OCI-LY7 (cell line): Measurements from ENCODE around the gene SPRED2. TPM values are rescaled to one million over a fixed set of nuclear protein-coding genes. Genes with fewer than 3 reads are reported as not detected.

Experiments
- BruUV-seq: library from RNA; stranded (reverse); fragments of 400-500 nt; replicated peaks from 2 replicates; lab custom pipeline; 2021; lab: Mats Ljungman, UMichigan
- CTCF ChIA-PET: fragments of 300-600 bp; sonication (Branson Sonifier 250); formaldehyde crosslinking; loops from one replicate; lab custom pipeline; 2022; ENCODE audit warnings: antibody characterized with exemption; ENCODE audit not compliant: unreplicated experiment; lab: Charles Lee
- POLR2A ChIA-PET: fragments of 300-600 bp; sonication (Branson Sonifier 250); formaldehyde crosslinking; loops from one replicate; lab custom pipeline; 2022; ENCODE audit warnings: antibody characterized with exemption; lab: Charles Lee
- DNase-seq: peaks from one replicate; pipeline ENCODE4 v3.0.0-alpha.2; 2015; ENCODE audit warnings: low spot score
- H2AFZ ChIP-seq: fragments of 200-600 bp; sonication (generic), shearing (Covaris generic); 2 replicates; pipeline ENCODE4 v1.6.1; 2014; ENCODE audit warnings: mild to moderate bottlenecking, antibody characterized with exemption, low read length, moderate library complexity
- H3K27ac ChIP-seq: fragments of 200-600 bp; sonication (generic); 2 replicates; pipeline ENCODE4 v1.5.1; 2014; ENCODE audit warnings: mixed run types, low read depth, mild to moderate bottlenecking, moderate library complexity, low read length, inconsistent platforms; ENCODE audit not compliant: poor library complexity, severe bottlenecking
- H3K36me3 ChIP-seq: fragments of 200-600 bp; sonication (generic); 2 replicates; pipeline ENCODE4 v1.6.1; 2014; ENCODE audit warnings: mild to moderate bottlenecking, antibody characterized with exemption, low read length, moderate library complexity, mixed read lengths; ENCODE audit not compliant: insufficient read depth
- H3K4me1 ChIP-seq: fragments of 200-600 bp; sonication (generic); 2 replicates; pipeline ENCODE4 v1.5.1; 2014; ENCODE audit warnings: mild to moderate bottlenecking, low read length; ENCODE audit not compliant: insufficient read depth, poor library complexity, severe bottlenecking
- H3K4me2 ChIP-seq: fragments of 200-600 bp; sonication (generic); 2 replicates; pipeline ENCODE4 v1.6.1; 2014; ENCODE audit warnings: mild to moderate bottlenecking, low read length
- H3K4me3 ChIP-seq: fragments of 200-600 bp; sonication (generic); 2 replicates; pipeline ENCODE4 v1.5.1; 2014; ENCODE audit warnings: mild to moderate bottlenecking, low read depth, low read length; ENCODE audit not compliant: poor library complexity, severe bottlenecking
- H3K79me2 ChIP-seq: fragments of 200-600 bp; sonication (generic); 2 replicates; pipeline ENCODE4 v1.6.1; 2016; ENCODE audit warnings: low read depth, mild to moderate bottlenecking, low read length, moderate library complexity, mixed read lengths; ENCODE audit not compliant: insufficient read depth
- H3K9me2 ChIP-seq: fragments of 200-600 bp; sonication (generic); 2 replicates; pipeline ENCODE4 v1.6.1; 2016; ENCODE audit warnings: mild to moderate bottlenecking, low read length, mixed read lengths; ENCODE audit not compliant: insufficient read depth
- H3K9me3 ChIP-seq: fragments of 200-600 bp; sonication (generic); 2 replicates; pipeline ENCODE4 v1.6.1; 2014; ENCODE audit warnings: mild to moderate bottlenecking, mixed run types, low read length, mixed read lengths
- H4K20me1 ChIP-seq: fragments of 200-600 bp; sonication (generic); 2 replicates; pipeline ENCODE4 v1.6.1; 2014; ENCODE audit warnings: mild to moderate bottlenecking, antibody characterized with exemption, low read length, moderate library complexity, mixed read lengths; ENCODE audit not compliant: insufficient read depth
- EZH2phosphoT487 ChIP-seq: fragments of 200-600 bp; sonication (generic); IDR thresholded peaks from 2 replicates; pipeline ENCODE4 v1.6.1; 2018; ENCODE audit warnings: low read depth, borderline replicate concordance, mild to moderate bottlenecking, mixed run types, antibody characterized with exemption, low read length, moderate library complexity, mixed read lengths
- intact Hi-C: fragments of 100-400 bp; cut with micrococcal nuclease; formaldehyde crosslinking; loops from one replicate; pipeline ENCODE4 v1.10.0; 2022; ENCODE audit not compliant: unreplicated experiment
- total RNA-seq, 2 experiments: library from RNA; depleted of rRNA in 1 of 2; stranded (reverse); fragments of >200 nt in 1 of 2; shearing (Covaris generic) in 1 of 2; gene quantifications; 2 replicates each; pipeline ENCODE4 v1.2.3, GENCODE V29; 2014 to 2022
- TF ChIP-seq, protein P1 (sequence below): fragments of 200-600 bp; sonication (generic); conservative IDR thresholded peaks from 2 replicates; pipeline ENCODE4 v1.5.1; 2014; ENCODE audit warnings: mild to moderate bottlenecking, antibody characterized with exemption, low read length, moderate library complexity, mixed read lengths

SPRED2 gene
- total RNA-seq, 2 experiments from 2014 or later, result 8.0 to 49.1 TPM

DNA sequence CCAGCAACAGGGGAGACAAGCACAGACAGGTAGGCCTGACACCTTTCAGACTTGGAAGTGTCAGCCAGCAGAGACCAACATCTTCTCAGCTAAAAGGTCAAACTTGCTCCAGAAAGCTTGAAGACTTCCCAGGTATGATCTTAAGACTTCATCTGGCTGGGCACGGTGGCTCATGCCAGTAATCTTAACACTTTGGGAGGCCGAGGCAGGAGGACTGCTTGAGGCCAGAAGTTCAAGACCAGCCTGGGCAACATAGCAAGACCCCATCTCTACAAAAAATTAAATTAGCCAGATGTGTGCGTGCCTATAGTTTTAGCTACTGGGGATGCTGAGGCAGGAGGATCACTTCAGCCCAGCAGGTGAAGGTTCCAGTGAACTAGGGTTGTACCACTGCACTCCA is 39.0 kb upstream of the SPRED2 start:
- Histone ChIP-seq H3K4me1 (no peaks in the 10 kb centered on the region), H4K20me1 (no peaks in the 10 kb centered on the region), H3K79me2 (no peaks in the 10 kb centered on the region), H3K9me2 (no peaks in the 10 kb centered on the region), H3K4me2 (no peak overlapping the region), H3K4me3 (no peak overlapping the region), H3K9me3 (no peaks in the 10 kb centered on the region), H3K27ac (no peak overlapping the region), H3K36me3 (no peaks in the 10 kb centered on the region), H2AFZ (no peak overlapping the region)
- CTCF ChIA-PET, result no interaction called here
- TF ChIP-seq, protein P1, sequence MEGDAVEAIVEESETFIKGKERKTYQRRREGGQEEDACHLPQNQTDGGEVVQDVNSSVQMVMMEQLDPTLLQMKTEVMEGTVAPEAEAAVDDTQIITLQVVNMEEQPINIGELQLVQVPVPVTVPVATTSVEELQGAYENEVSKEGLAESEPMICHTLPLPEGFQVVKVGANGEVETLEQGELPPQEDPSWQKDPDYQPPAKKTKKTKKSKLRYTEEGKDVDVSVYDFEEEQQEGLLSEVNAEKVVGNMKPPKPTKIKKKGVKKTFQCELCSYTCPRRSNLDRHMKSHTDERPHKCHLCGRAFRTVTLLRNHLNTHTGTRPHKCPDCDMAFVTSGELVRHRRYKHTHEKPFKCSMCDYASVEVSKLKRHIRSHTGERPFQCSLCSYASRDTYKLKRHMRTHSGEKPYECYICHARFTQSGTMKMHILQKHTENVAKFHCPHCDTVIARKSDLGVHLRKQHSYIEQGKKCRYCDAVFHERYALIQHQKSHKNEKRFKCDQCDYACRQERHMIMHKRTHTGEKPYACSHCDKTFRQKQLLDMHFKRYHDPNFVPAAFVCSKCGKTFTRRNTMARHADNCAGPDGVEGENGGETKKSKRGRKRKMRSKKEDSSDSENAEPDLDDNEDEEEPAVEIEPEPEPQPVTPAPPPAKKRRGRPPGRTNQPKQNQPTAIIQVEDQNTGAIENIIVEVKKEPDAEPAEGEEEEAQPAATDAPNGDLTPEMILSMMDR, result no peak
- POLR2A ChIA-PET, result no interaction called here
- no TSS peak for BruUV-seq
- DNase-seq, result no peak
- intact Hi-C loops, result no loop called here

DNA sequence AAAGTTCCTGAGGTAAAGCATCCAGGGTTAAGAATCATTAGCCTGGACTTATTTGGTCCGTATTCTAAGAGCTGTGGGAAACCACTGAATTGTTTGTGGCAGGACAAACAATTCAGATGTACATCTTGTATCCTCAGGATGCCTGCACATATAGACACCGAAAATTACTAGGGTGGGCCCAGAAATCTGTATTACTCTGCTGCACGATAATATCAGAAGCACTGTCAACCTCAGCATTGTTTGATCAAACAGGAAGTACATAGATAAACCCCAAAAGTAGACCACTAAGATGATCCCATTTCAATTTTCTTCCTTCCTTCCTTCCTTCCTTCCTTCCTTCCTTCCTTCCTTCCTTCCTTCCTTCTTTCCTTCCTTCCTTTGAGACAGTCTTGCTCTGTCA is 34.2 kb upstream of the SPRED2 start:
- no peak overlapping the region for H3K4me3 ChIP-seq
- no peak for DNase-seq
- H2AFZ ChIP-seq, result no peak overlapping the region
- H3K79me2 ChIP-seq, result no peaks in the 10 kb centered on the region
- H3K4me1 ChIP-seq, result peaks cover 13% of the 10 kb centered on the region
- TF ChIP-seq EZH2phosphoT487, result no peak
- TF ChIP-seq, protein P1, result no peak
- no peak overlapping the region for H3K27ac ChIP-seq
- H3K36me3 ChIP-seq, result no peaks in the 10 kb centered on the region
- H4K20me1 ChIP-seq, result no peaks in the 10 kb centered on the region
- CTCF ChIA-PET, result no interaction called here
- no peaks in the 10 kb centered on the region for H3K9me2 ChIP-seq
- no peaks in the 10 kb centered on the region for H3K9me3 ChIP-seq
- BruUV-seq, result no TSS peak
- POLR2A ChIA-PET, result interaction anchor here (0.6 kb wide), 1 partner anchor 239 kb away, joined by 3 read pairs; the partner anchor contains the start of gene ACTR2
- no peak overlapping the region for H3K4me2 ChIP-seq
- intact Hi-C loops, result no loop called here

DNA sequence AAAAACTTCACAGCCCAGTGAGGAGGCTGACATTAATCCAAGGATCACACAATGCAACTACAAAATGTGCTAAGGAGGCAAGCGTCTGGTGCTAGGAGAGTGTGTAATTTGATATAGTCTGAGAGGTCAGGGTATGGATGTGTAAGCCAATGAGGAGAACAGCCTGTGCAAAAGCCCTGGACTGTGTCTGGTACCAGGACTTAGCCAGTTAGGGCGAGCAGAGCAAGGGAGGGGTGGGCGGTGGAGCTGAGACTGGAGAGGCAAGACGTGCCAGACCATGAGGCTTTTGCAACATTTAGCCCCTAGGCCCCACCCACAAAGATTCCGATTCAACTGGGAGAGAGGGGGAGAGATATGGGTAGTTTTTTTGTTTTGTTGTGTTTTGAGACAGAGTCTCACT is 33.5 kb upstream of the SPRED2 start:
- intact Hi-C loops, result no loop called here
- no peaks in the 10 kb centered on the region for H3K36me3 ChIP-seq
- ChIA-PET POLR2A (no interaction called here), CTCF (no interaction called here)
- no peak overlapping the region for H3K27ac ChIP-seq
- H3K4me2 ChIP-seq, result no peak overlapping the region
- no peak for TF ChIP-seq EZH2phosphoT487
- TF ChIP-seq, protein P1, result no peak
- H4K20me1 ChIP-seq, result no peaks in the 10 kb centered on the region
- H3K4me1 ChIP-seq, result peaks cover 13% of the 10 kb centered on the region
- BruUV-seq, result no TSS peak
- H3K9me2 ChIP-seq, result no peaks in the 10 kb centered on the region
- DNase-seq, result no peak
- H3K79me2 ChIP-seq, result no peaks in the 10 kb centered on the region
- H3K9me3 ChIP-seq, result no peaks in the 10 kb centered on the region
- no peak overlapping the region for H3K4me3 ChIP-seq
- no peak overlapping the region for H2AFZ ChIP-seq
